ENCODE measurements around the gene C1orf159. TPM values are rescaled to one million over a fixed set of nuclear protein-coding genes. Genes with fewer than 3 reads are reported as not detected.
A peak's percentile ranks its signal among the peaks of the same experiment; 100 is the strongest.

C1orf159 gene
- total and polyA plus RNA-seq, 2 of the 8 experiments (the other 6 are each of a cell fraction or from before 2014, with no cell fraction given): 10.0 to 10.9 TPM

- TF ChIP-seq HDAC2 (IDR thresholded peaks at IDR 0.05; ENCODE audit: borderline replicate concordance in 1 of 2, low read depth in 2 of 2, low read length in 2 of 2) (0 out of 4 replicates have a peak, but pooled peaks of 1 of the 2 experiments have one; percentile 37), EZH2 (IDR thresholded peaks at IDR 0.05; ENCODE audit: low read depth, low read length, severe bottlenecking) (no peak), TAF1 (IDR thresholded peaks at IDR 0.05; ENCODE audit: low read depth, low read length) (0 out of 2 replicates have a peak, but pooled peaks have one; percentile 19), CTBP2 (IDR thresholded peaks at IDR 0.05; ENCODE audit: borderline replicate concordance, insufficient read depth, insufficient read length, low read length) (no peak), MAFK (IDR thresholded peaks at IDR 0.05; ENCODE audit: low read depth, low read length) (no peak), CBX8 (IDR thresholded peaks at IDR 0.05; ENCODE audit: borderline replicate concordance, low read depth, low read length) (no peak), KDM1A (IDR thresholded peaks at IDR 0.05; ENCODE audit: borderline replicate concordance, low read length) (no peak)
- TF ChIP-seq, protein P1, sequence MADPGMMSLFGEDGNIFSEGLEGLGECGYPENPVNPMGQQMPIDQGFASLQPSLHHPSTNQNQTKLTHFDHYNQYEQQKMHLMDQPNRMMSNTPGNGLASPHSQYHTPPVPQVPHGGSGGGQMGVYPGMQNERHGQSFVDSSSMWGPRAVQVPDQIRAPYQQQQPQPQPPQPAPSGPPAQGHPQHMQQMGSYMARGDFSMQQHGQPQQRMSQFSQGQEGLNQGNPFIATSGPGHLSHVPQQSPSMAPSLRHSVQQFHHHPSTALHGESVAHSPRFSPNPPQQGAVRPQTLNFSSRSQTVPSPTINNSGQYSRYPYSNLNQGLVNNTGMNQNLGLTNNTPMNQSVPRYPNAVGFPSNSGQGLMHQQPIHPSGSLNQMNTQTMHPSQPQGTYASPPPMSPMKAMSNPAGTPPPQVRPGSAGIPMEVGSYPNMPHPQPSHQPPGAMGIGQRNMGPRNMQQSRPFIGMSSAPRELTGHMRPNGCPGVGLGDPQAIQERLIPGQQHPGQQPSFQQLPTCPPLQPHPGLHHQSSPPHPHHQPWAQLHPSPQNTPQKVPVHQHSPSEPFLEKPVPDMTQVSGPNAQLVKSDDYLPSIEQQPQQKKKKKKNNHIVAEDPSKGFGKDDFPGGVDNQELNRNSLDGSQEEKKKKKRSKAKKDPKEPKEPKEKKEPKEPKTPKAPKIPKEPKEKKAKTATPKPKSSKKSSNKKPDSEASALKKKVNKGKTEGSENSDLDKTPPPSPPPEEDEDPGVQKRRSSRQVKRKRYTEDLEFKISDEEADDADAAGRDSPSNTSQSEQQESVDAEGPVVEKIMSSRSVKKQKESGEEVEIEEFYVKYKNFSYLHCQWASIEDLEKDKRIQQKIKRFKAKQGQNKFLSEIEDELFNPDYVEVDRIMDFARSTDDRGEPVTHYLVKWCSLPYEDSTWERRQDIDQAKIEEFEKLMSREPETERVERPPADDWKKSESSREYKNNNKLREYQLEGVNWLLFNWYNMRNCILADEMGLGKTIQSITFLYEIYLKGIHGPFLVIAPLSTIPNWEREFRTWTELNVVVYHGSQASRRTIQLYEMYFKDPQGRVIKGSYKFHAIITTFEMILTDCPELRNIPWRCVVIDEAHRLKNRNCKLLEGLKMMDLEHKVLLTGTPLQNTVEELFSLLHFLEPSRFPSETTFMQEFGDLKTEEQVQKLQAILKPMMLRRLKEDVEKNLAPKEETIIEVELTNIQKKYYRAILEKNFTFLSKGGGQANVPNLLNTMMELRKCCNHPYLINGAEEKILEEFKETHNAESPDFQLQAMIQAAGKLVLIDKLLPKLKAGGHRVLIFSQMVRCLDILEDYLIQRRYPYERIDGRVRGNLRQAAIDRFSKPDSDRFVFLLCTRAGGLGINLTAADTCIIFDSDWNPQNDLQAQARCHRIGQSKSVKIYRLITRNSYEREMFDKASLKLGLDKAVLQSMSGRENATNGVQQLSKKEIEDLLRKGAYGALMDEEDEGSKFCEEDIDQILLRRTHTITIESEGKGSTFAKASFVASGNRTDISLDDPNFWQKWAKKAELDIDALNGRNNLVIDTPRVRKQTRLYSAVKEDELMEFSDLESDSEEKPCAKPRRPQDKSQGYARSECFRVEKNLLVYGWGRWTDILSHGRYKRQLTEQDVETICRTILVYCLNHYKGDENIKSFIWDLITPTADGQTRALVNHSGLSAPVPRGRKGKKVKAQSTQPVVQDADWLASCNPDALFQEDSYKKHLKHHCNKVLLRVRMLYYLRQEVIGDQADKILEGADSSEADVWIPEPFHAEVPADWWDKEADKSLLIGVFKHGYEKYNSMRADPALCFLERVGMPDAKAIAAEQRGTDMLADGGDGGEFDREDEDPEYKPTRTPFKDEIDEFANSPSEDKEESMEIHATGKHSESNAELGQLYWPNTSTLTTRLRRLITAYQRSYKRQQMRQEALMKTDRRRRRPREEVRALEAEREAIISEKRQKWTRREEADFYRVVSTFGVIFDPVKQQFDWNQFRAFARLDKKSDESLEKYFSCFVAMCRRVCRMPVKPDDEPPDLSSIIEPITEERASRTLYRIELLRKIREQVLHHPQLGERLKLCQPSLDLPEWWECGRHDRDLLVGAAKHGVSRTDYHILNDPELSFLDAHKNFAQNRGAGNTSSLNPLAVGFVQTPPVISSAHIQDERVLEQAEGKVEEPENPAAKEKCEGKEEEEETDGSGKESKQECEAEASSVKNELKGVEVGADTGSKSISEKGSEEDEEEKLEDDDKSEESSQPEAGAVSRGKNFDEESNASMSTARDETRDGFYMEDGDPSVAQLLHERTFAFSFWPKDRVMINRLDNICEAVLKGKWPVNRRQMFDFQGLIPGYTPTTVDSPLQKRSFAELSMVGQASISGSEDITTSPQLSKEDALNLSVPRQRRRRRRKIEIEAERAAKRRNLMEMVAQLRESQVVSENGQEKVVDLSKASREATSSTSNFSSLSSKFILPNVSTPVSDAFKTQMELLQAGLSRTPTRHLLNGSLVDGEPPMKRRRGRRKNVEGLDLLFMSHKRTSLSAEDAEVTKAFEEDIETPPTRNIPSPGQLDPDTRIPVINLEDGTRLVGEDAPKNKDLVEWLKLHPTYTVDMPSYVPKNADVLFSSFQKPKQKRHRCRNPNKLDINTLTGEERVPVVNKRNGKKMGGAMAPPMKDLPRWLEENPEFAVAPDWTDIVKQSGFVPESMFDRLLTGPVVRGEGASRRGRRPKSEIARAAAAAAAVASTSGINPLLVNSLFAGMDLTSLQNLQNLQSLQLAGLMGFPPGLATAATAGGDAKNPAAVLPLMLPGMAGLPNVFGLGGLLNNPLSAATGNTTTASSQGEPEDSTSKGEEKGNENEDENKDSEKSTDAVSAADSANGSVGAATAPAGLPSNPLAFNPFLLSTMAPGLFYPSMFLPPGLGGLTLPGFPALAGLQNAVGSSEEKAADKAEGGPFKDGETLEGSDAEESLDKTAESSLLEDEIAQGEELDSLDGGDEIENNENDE (IDR thresholded peaks at IDR 0.05; ENCODE audit: insufficient replicate concordance, low read length): no peak
Measured at GRCh38 chr1:1040004-1040991, 75.6 kb downstream of the C1orf159 start (continued).

Measured in H1 (cell line).